ENCODE results near the gene YLPM1.
A peak's percentile ranks its signal among the peaks of the same experiment; 100 is the strongest.

Gene YLPM1

GRCh38 chr14:74846168-74846567 lies 83.1 kb downstream of the YLPM1 start:
- no peak overlapping the region for H3K4me3 Mint-ChIP-seq
- no peak overlapping the region for H3K27ac Mint-ChIP-seq
- ATAC-seq (no peak), DNase-seq (ENCODE audit: low spot score in 2 of 2) (no peak)
- no peaks in the 10 kb centered on the region for H3K36me3 Mint-ChIP-seq
- peaks cover 9% of the 10 kb centered on the region for H3K4me1 Mint-ChIP-seq
- no peaks in the 10 kb centered on the region for H3K9me3 Mint-ChIP-seq

- ATAC-seq (no peak), DNase-seq (ENCODE audit: low spot score in 2 of 2) (no peak)
- Mint-ChIP-seq H3K27ac (no peak overlapping the region), H3K36me3 (no peaks in the 10 kb centered on the region), H3K4me3 (no peak overlapping the region), H3K4me1 (no peaks in the 10 kb centered on the region), H3K9me3 (no peaks in the 10 kb centered on the region)
Measured at GRCh38 chr14:74846968-74847665, 84.0 kb downstream of the YLPM1 start.

- Mint-ChIP-seq H3K9me3 (no peaks in the 10 kb centered on the region), H3K36me3 (no peaks in the 10 kb centered on the region), H3K4me3 (no peak overlapping the region), H3K27ac (no peak overlapping the region), H3K4me1 (no peaks in the 10 kb centered on the region)
- no peak for DNase-seq (ENCODE audit: low spot score in 2 of 2)
- ATAC-seq: no peak
Measured at GRCh38 chr14:74848768-74849167, 85.7 kb downstream of the YLPM1 start.

DNA sequence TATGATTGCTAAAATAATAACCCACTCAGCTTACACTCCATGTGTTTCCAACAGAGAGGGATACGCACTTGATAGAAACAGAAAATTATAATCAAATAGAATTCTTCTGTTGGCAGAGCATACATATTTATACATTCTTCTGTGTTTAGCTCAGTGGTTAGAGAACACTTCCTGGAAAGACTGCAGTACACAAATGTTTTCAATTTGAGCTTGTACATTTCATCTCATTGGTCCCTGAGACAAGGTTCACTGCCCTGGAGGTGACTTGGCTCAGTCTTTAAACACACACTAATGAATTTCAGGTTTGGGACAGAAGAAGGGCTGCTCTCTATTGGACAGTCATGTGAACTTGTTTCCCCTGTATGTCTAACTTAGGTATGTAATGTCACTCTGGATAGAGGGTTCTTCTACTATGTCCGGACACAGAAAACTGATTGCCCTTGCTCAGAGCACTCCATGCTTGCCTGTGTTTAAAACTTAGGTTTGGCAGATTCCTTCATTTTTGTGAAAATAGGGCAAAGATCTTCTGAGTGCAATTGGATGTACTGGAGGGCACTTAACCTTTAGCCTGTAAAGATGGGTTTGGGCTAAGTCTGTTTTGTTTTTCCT lies 89.9 kb downstream of the YLPM1 start:
- H3K4me1 Mint-ChIP-seq: no peaks in the 10 kb centered on the region
- no peak overlapping the region for H3K4me3 Mint-ChIP-seq
- H3K27ac Mint-ChIP-seq: no peak overlapping the region
- H3K9me3 Mint-ChIP-seq: no peaks in the 10 kb centered on the region
- DNase-seq (ENCODE audit: low spot score in 2 of 2) (no peak), ATAC-seq (no peak)
- no peaks in the 10 kb centered on the region for H3K36me3 Mint-ChIP-seq

GRCh38 chr14:74853581-74853980 lies 90.5 kb downstream of the YLPM1 start:
- Mint-ChIP-seq H3K9me3 (no peaks in the 10 kb centered on the region), H3K36me3 (no peaks in the 10 kb centered on the region), H3K4me1 (no peaks in the 10 kb centered on the region), H3K27ac (no peak overlapping the region), H3K4me3 (no peak overlapping the region)
- ATAC-seq (no peak), DNase-seq (ENCODE audit: low spot score in 2 of 2) (no peak)

- Mint-ChIP-seq H3K9me3 (no peaks in the 10 kb centered on the region), H3K36me3 (no peaks in the 10 kb centered on the region), H3K4me3 (no peak overlapping the region), H3K27ac (no peak overlapping the region), H3K4me1 (no peaks in the 10 kb centered on the region)
- no peak for ATAC-seq
- DNase-seq (ENCODE audit: low spot score in 2 of 2): no peak
Measured at GRCh38 chr14:74855021-74855420, 91.9 kb downstream of the YLPM1 start.

DNA sequence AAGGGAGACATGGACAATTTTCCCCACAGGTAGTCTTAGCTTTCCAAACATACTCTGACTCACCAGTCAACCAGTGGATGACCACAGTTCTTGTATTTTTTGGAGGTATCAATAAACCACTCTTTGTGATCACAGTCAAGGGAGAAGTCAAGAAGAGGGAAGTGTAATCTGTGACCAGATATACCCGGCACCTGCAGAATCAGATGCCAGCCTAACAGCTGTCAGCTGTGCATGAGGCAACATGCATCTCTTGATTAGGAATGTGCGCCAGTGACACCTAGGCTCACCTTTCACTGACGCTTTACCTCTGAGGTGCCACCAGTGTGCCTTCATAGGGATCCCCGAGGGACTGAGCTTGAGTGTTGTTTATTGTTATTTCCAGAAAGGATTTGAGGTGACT lies 92.8 kb downstream of the YLPM1 start:
- Mint-ChIP-seq H3K4me3 (no peak overlapping the region), H3K9me3 (no peaks in the 10 kb centered on the region), H3K4me1 (no peaks in the 10 kb centered on the region), H3K27ac (no peak overlapping the region), H3K36me3 (no peaks in the 10 kb centered on the region)
- ATAC-seq (no peak), DNase-seq (ENCODE audit: low spot score in 2 of 2) (no peak)

GRCh38 chr14:74856366-74856765 lies 93.2 kb downstream of the YLPM1 start:
- Mint-ChIP-seq H3K36me3 (no peaks in the 10 kb centered on the region), H3K9me3 (no peaks in the 10 kb centered on the region), H3K4me3 (no peak overlapping the region), H3K27ac (no peak overlapping the region), H3K4me1 (no peaks in the 10 kb centered on the region)
- DNase-seq (ENCODE audit: low spot score in 2 of 2) (no peak), ATAC-seq (no peak)

GRCh38 chr14:74858022-74858421 lies 94.9 kb downstream of the YLPM1 start:
- no peak overlapping the region for H3K27ac Mint-ChIP-seq
- H3K4me1 Mint-ChIP-seq: no peaks in the 10 kb centered on the region
- H3K36me3 Mint-ChIP-seq: no peaks in the 10 kb centered on the region
- H3K4me3 Mint-ChIP-seq: no peak overlapping the region
- H3K9me3 Mint-ChIP-seq: no peaks in the 10 kb centered on the region
- DNase-seq (ENCODE audit: low spot score in 2 of 2) (no peak), ATAC-seq (no peak)

GRCh38 chr14:74859757-74860552 lies 96.8 kb downstream of the YLPM1 start:
- Mint-ChIP-seq H3K36me3 (no peaks in the 10 kb centered on the region), H3K9me3 (no peaks in the 10 kb centered on the region), H3K4me3 (no peak overlapping the region), H3K4me1 (no peaks in the 10 kb centered on the region), H3K27ac (no peak overlapping the region)
- ATAC-seq (no peak), DNase-seq (ENCODE audit: low spot score in 2 of 2) (no peak)

- no peak overlapping the region for H3K27ac Mint-ChIP-seq
- no peak overlapping the region for H3K4me3 Mint-ChIP-seq
- H3K36me3 Mint-ChIP-seq: no peaks in the 10 kb centered on the region
- H3K9me3 Mint-ChIP-seq: no peaks in the 10 kb centered on the region
- peak; percentile 89 to 96 for DNase-seq (ENCODE audit: low spot score in 2 of 2)
- ATAC-seq: peak; percentile 85
- peaks cover 1% of the 10 kb centered on the region for H3K4me1 Mint-ChIP-seq
Measured at GRCh38 chr14:74860899-74861733, 98.0 kb downstream of the YLPM1 start.

- DNase-seq (ENCODE audit: low spot score in 2 of 2): no peak
Measured at GRCh38 chr14:74861734-74862090, 98.6 kb downstream of the YLPM1 start.

DNA sequence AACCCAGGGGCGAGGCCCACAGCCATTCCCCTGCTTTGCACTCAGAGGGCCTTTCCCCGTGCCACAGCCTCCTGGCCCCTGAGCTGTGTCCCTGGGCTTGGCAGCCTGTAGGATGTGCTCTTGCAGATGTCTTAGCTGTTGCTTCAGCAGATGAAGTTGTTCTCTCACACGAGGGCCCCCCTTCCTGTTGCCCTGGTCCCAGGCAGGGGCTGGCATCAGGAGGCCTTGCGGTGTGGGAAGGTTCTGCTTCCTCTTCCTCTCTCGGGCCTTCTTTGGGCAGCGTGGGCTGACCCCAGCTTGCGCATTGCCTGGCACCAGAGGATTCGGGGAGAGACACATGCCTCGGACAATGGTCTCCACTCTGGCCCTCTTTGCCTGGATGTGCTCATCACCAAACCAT lies 100.2 kb downstream of the YLPM1 start:
- Mint-ChIP-seq H3K27ac (no peak overlapping the region), H3K4me1 (peaks cover 17% of the 10 kb centered on the region), H3K9me3 (no peaks in the 10 kb centered on the region), H3K36me3 (no peaks in the 10 kb centered on the region), H3K4me3 (no peak overlapping the region)
- ATAC-seq (no peak), DNase-seq (ENCODE audit: low spot score in 2 of 2) (no peak)

More at GRCh38 chr14:74861734-74862090, 98.6 kb downstream of the YLPM1 start:
- ATAC-seq: no peak
- H3K4me3 Mint-ChIP-seq: no peak overlapping the region
- no peaks in the 10 kb centered on the region for H3K36me3 Mint-ChIP-seq
- H3K27ac Mint-ChIP-seq: no peak overlapping the region
- H3K4me1 Mint-ChIP-seq: peaks cover 7% of the 10 kb centered on the region
- no peaks in the 10 kb centered on the region for H3K9me3 Mint-ChIP-seq

GRCh38 chr14:74864198-74864597 lies 101.1 kb downstream of the YLPM1 start:
- Mint-ChIP-seq H3K27ac (no peak overlapping the region), H3K9me3 (no peaks in the 10 kb centered on the region), H3K4me1 (peaks cover 17% of the 10 kb centered on the region), H3K36me3 (no peaks in the 10 kb centered on the region), H3K4me3 (no peak overlapping the region)
- ATAC-seq: no peak
- DNase-seq (ENCODE audit: low spot score in 2 of 2): no peak

GRCh38 chr14:74865156-74865555 lies 102.0 kb downstream of the YLPM1 start:
- peaks cover 17% of the 10 kb centered on the region for H3K4me1 Mint-ChIP-seq
- H3K4me3 Mint-ChIP-seq: no peak overlapping the region
- H3K9me3 Mint-ChIP-seq: no peaks in the 10 kb centered on the region
- no peak overlapping the region for H3K27ac Mint-ChIP-seq
- ATAC-seq: no peak
- DNase-seq (ENCODE audit: low spot score in 2 of 2): no peak
- H3K36me3 Mint-ChIP-seq: no peaks in the 10 kb centered on the region

Measured in stimulated activated effector memory CD8-positive, alpha-beta T cell treated with anti-CD3 and anti-CD28 coated beads, Interleukin-12 subunit alpha, Interleukin-12 subunit beta, amount 100 ng/mL, for 72 hours (primary cell).